ENCODE results near the gene THBS1.

THBS1 gene

DNA sequence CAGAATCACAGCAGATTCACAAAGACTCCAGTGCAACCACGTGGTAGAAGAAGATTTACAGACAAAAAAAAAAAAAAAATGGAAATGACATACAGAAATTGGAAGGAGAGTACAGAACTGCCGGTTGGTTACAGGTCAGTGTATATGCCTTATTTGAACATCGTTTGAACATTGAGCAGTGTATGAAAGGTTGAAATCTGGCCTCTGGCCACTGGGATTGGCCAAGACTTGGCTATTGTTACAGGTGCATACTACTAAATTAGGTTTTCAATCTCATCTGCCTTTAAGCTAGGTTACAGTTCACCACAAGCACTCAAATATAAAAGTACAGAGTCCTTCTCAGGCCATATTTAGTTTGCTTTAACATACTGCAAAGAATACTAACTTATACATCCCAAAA lies 59.8 kb downstream of the THBS1 start:
- no peak for DNase-seq

DNA sequence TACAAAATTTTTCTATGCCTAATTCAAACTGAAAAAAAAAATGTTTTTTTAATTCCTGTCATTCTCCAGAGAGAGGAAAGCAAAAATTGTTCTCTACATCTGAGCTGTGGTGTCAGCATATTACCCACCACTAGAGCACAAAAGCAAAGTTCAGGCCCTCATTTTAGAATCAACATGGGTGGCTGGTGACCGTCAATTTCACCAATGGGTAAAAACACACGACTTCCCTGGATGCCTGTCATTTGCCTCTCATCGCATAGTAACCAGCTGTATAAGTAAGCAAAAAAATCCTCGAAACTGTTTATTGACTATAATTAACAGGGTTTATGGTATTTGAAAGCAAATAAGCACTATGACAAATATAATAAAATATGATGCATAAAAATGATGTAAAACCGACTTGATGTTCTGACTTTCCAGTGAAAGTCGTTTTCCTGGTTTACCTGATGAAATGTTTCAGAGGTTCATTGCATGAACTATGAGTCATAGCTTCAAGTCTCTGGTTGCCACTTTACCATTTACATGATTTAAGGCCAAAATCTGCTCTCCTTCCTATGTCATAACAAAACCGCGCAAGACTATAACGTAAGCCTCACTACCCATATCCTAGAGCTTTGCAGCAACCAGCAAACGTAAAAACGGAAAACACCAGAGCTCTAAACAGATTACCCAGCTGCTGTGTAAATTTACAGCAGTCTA lies 60.5 kb downstream of the THBS1 start:
- DNase-seq: no peak

DNA sequence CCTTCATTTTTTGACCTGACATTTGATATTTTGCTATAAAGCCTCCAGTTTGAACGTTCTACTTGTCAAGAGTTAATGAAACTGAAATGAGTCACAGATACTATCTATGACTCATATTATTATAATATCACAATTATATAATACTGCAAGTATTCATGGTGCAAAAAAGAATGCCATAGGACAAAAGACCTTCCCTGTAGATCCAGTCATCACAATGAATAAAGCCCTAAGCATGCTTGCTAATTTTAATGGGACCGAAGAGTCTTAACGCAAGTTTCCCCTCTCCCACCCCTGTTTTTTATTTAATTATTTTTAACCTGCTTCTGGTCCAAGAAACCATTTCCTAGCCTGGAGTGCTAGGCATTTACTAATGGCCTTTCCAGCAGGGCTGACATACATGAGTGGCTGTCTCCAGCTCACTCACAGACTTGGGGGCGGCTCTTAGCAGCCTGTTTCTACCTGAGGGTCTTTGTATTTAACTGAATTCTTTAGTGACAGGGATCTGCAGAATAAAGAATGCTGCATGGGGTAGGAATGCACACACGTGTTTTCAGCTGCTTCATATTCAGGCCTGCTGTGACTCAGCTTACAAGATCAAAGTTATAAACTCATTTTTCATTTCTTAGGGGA lies 61.2 kb downstream of the THBS1 start:
- DNase-seq: no peak

DNA sequence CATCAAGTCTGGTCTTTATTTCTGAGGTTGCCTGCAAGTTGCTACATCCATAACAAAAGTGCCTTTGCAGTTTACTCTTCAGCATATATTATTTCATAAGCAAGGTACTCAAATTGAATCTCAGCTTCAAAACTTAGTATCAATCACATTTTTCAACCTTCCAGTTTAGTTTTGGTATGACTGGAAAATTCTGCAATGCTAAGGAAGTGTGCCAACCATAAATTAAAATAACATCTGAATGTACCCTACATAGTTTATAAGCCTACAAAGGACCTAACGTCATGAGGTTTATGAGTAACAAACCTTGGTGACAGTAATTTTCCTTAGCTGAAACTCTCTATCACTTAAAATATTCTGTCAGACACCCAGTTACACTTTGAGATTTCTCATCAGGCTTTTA lies 62.8 kb downstream of the THBS1 start:
- DNase-seq: no peak

DNA sequence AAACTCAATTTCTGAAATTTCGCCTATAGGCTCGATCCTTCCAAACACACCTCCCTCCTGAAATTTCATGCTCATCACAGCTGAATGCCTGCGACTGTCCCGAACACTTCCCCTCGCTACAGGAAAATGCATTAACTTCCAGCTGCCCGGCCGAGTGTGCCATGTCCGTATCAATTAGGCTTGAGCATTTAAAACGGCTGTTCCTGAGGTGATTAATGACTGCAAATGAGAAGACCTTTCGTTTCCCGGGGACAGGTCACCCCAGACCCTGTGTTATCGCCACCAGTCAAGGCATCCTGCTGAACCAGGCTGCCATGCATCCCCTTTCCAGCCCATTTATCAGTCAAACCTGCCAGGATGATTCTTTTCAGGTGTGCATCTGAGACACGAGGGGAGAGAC lies 63.3 kb downstream of the THBS1 start:
- DNase-seq: no peak

DNA sequence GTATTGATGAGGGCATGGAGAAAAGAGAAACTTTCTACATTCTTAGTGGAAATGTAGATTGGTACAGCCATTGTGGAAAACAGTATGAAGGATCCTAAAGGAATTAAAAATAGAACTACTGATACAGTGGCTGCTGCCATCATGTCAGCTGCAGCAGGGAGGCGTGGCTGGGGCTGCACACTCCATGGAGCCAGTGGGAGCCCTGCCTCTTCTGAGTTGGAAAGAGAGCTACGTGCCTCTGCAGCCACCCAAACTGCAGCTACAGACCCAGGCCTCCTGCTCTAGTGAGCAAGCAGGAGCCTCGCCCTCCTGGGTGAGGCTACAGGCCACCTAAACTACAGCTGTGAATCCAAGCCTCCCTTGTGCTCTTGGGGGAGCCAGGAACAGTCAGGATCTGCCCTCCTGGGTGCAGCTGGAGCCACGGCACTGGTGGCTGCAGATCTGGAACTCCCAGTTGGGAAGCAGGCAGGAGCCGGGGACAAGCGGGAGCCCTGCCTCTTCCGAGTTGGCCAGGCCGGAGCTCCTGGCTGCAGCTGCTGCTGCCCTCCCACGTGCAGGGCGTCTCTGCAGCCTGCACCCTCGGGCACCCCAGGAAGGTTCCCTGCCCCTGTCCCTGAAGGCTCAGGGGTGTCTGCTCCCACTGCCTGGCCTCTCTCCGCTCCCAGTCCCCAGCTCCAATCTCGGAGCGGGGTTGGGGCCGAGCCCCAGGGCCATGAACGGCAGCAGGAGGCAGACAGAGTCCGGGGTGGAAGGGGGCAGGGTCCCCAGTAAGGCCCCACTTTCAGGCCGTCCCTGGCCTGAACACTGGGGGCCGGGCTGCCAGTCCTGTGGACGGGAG lies 64.5 kb downstream of the THBS1 start:
- DNase-seq: no peak

DNA sequence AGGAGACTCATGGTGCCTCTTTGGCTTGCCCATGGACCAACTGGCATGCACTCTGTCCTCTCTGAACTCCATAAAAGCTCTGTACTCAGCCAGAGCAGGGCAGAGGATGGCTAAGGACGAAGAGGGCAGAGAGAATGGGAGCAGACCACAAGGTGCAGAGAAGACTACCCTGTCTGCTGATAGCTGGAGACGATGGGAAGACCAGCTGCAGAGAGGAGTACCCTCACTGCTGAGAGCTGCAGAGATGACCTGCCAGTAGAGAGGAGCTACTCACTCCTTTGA lies 65.0 kb downstream of the THBS1 start:
- DNase-seq: no peak

DNA sequence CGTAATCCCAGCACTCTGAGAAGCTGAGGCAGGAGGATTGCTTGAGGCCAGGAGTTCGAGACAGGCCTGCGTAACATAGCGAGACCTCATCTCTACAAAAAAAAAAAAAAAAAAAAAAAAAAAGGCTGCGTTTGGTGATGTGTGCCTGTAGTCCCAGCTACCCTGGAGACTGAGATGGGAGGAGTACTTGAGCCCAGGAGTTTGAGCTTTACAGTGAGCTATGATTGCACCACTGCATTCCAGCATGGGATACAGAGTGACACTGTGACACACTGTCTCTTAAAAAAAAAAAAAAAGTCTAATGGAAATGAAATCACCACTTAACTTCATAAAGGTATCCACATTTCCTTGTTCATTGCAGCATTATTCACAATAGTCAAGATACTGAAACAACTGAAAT lies 65.5 kb downstream of the THBS1 start:
- DNase-seq: no peak
